Measurements from ENCODE around the gene SLC35F3. TPM values are rescaled to one million over a fixed set of nuclear protein-coding genes. Genes with fewer than 3 reads are reported as not detected.

Gene SLC35F3
- total RNA-seq, 1 experiment from 2014 or later: 19.1 TPM

GRCh38 chr1:234229581-234230387 lies 325.3 kb downstream of the SLC35F3 start:
- H3K9me3 ChIP-seq (ENCODE audit: control insufficient read depth, insufficient read depth, low read depth, low read length): no peaks in the 10 kb centered on the region
- ATAC-seq (no peak), DNase-seq (ENCODE audit: low read depth, low spot score) (no peak)
- no peaks in the 10 kb centered on the region for H3K4me1 ChIP-seq (ENCODE audit: control insufficient read depth, insufficient read depth, low read length)
- intact Hi-C loops (cut with micrococcal nuclease; ENCODE audit: unreplicated experiment) (no loop called here), in situ Hi-C loops (cut with HindIII; ENCODE audit: low pct_unique_long_range_greater_than_20kb, low sequenced_read_pairs) (no loop called here)
- no peaks in the 10 kb centered on the region for H3K36me3 ChIP-seq (ENCODE audit: control insufficient read depth, insufficient read depth, low read length)
- no peak overlapping the region for H3K27ac ChIP-seq (ENCODE audit: low read length)
- TF ChIP-seq TCF7L2 (IDR thresholded peaks at IDR 0.05; ENCODE audit: low read depth, low read length) (no peak), CTCF (IDR thresholded peaks at IDR 0.05) (no peak), REST (IDR thresholded peaks at IDR 0.05; ENCODE audit: insufficient read depth in 1 of 2, low read depth in 2 of 2, low read length in 1 of 2) (no peak), POLR2AphosphoS5 (IDR thresholded peaks at IDR 0.05; ENCODE audit: low read depth, low read length) (no peak), SIN3A (IDR thresholded peaks at IDR 0.05; ENCODE audit: borderline replicate concordance, insufficient read depth, low read depth, low read length) (no peak)
- H3K4me3 ChIP-seq (ENCODE audit: low read depth in 2 of 2, low read length in 2 of 2): no peak overlapping the region
- CTCF ChIA-PET: interaction anchor here (0.6 kb wide), 1 partner anchor 80 kb away, joined by 3 read pairs; no protein-coding TSS in a partner anchor
- H3K27me3 ChIP-seq (ENCODE audit: control insufficient read depth, insufficient read depth, low read length): no peaks in the 10 kb centered on the region
- BruUV-seq (replicated peaks): no TSS peak
- POLR2A ChIA-PET: no interaction called here

- ATAC-seq (no peak), DNase-seq (ENCODE audit: low read depth, low spot score) (no peak)
- no peak overlapping the region for H3K27ac ChIP-seq (ENCODE audit: low read length)
- POLR2A ChIA-PET: no interaction called here
- H3K4me3 ChIP-seq (ENCODE audit: low read depth in 2 of 2, low read length in 2 of 2): no peak overlapping the region
- TF ChIP-seq CTCF (IDR thresholded peaks at IDR 0.05) (no peak), TCF7L2 (IDR thresholded peaks at IDR 0.05; ENCODE audit: low read depth, low read length) (no peak), POLR2AphosphoS5 (IDR thresholded peaks at IDR 0.05; ENCODE audit: low read depth, low read length) (no peak), SIN3A (IDR thresholded peaks at IDR 0.05; ENCODE audit: borderline replicate concordance, insufficient read depth, low read depth, low read length) (no peak), REST (IDR thresholded peaks at IDR 0.05; ENCODE audit: insufficient read depth in 1 of 2, low read depth in 2 of 2, low read length in 1 of 2) (no peak)
- H3K4me1 ChIP-seq (ENCODE audit: control insufficient read depth, insufficient read depth, low read length): no peaks in the 10 kb centered on the region
- intact Hi-C loops (cut with micrococcal nuclease; ENCODE audit: unreplicated experiment) (no loop called here), in situ Hi-C loops (cut with HindIII; ENCODE audit: low pct_unique_long_range_greater_than_20kb, low sequenced_read_pairs) (no loop called here)
- no peaks in the 10 kb centered on the region for H3K36me3 ChIP-seq (ENCODE audit: control insufficient read depth, insufficient read depth, low read length)
- no peaks in the 10 kb centered on the region for H3K27me3 ChIP-seq (ENCODE audit: control insufficient read depth, insufficient read depth, low read length)
- BruUV-seq (replicated peaks): no TSS peak
- CTCF ChIA-PET: interaction anchor here (0.6 kb wide), 1 partner anchor 79 kb away, joined by 3 read pairs; no protein-coding TSS in a partner anchor
- H3K9me3 ChIP-seq (ENCODE audit: control insufficient read depth, insufficient read depth, low read depth, low read length): no peaks in the 10 kb centered on the region
Observed at GRCh38 chr1:234230414-234230862, 326.0 kb downstream of the SLC35F3 start.
